ENCODE measurements around the gene PTP4A1. TPM values are rescaled to one million over a fixed set of nuclear protein-coding genes. Genes with fewer than 3 reads are reported as not detected.

PTP4A1 gene
- total RNA-seq, 2 donors from 2014 or later = 11.5 to 26.7 TPM

DNA sequence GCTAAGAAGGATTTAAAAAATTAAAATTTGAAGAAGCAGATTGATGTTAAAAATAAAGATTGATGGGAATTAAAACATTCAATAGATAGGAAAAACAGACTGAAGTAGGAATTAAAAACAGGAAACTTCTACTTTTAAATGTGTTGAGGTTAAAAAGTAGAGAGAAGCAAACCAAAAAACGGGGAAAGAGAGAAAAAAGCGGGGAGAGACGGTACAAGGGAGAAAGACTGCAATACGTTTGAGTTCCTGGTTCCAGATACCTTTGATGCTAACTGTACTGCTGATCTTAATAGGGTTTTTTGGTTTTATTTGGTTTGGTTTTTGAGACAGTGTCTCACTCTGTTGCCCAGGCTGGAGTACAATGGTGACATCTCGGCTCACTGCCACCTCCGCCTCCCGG, 27.0 kb downstream of the PTP4A1 start:
- intact Hi-C loops (cut with DNase I) = loop anchor here (10.0 kb wide), 1 partner anchor 254 kb away; no protein-coding TSS in a partner anchor

DNA sequence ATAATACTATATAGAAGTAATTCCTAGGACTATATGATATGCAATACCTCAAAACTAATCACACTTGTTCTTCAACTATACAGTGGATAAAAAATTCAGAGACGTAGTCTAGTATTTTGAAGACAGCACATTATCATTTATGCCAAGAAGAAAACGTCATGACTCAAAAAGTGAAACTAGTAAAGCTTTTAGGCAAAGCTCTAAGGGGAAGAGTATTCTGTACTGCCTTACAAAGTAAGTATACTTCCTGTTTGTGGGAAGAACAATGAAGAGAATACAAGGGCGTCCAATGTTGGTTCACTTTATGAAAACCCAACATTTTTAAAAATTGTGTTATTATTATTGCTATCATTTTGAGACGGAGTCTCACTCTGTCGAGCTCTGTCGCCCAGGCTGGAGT, 27.9 kb downstream of the PTP4A1 start:
- TF ChIP-seq, protein P1, sequence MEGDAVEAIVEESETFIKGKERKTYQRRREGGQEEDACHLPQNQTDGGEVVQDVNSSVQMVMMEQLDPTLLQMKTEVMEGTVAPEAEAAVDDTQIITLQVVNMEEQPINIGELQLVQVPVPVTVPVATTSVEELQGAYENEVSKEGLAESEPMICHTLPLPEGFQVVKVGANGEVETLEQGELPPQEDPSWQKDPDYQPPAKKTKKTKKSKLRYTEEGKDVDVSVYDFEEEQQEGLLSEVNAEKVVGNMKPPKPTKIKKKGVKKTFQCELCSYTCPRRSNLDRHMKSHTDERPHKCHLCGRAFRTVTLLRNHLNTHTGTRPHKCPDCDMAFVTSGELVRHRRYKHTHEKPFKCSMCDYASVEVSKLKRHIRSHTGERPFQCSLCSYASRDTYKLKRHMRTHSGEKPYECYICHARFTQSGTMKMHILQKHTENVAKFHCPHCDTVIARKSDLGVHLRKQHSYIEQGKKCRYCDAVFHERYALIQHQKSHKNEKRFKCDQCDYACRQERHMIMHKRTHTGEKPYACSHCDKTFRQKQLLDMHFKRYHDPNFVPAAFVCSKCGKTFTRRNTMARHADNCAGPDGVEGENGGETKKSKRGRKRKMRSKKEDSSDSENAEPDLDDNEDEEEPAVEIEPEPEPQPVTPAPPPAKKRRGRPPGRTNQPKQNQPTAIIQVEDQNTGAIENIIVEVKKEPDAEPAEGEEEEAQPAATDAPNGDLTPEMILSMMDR (IDR thresholded peaks at IDR 0.05) = no peak
- no peak for TF ChIP-seq POLR2A (IDR thresholded peaks at IDR 0.05)
- no peak for ATAC-seq
- Histone ChIP-seq H3K27me3 (no peaks in the 10 kb centered on the region), H3K36me3 (replicated peaks in 1 of 2; ENCODE audit: insufficient read depth in 1 of 2, low read depth in 2 of 2) (no peaks in the 10 kb centered on the region), H3K9me3 (no peaks in the 10 kb centered on the region), H3K4me1 (peaks cover 4% of the 10 kb centered on the region), H3K27ac (no peak overlapping the region), H3K4me3 (no peak overlapping the region)
- intact Hi-C loops (cut with DNase I) = no loop called here
- DNase-seq = no peak
- WGBS, 2 donors = 77 to 78% methylated on average over 6 of the region's 6 CpGs

More for the DNA sequence above, 27.0 kb downstream of the PTP4A1 start:
- 87 to 90% methylated on average over 7 of the region's 7 CpGs for WGBS, 2 donors
- Histone ChIP-seq H3K4me1 (peaks cover 4% of the 10 kb centered on the region), H3K36me3 (replicated peaks in 1 of 2; ENCODE audit: insufficient read depth in 1 of 2, low read depth in 2 of 2) (no peaks in the 10 kb centered on the region), H3K9me3 (no peaks in the 10 kb centered on the region), H3K27ac (no peak overlapping the region), H3K4me3 (no peak overlapping the region), H3K27me3 (no peaks in the 10 kb centered on the region)
- DNase-seq (no peak), ATAC-seq (no peak)
- TF ChIP-seq, protein P1 (IDR thresholded peaks at IDR 0.05) = no peak
- no peak for TF ChIP-seq POLR2A (IDR thresholded peaks at IDR 0.05)

DNA sequence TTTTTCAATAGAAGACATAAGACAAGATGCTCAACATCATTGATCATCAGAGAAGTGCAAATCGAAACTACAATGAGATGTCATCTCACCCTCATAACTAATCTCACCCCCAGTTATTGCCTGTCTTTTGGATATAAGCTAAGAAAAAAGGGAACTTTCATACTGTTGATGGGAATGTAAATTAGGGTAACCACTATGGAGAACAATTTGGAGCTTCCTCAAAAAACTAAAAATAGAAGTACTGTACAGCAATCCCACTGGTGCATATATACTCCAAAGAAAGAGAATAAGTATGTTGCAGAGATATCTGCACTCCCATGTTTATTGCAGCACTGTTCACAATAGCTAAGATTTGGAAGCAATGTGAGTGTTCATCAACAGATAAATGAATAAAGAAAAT, 37.0 kb downstream of the PTP4A1 start:
- Histone ChIP-seq H3K27ac (no peak overlapping the region), H3K4me1 (no peaks in the 10 kb centered on the region), H3K9me3 (no peaks in the 10 kb centered on the region), H3K27me3 (no peaks in the 10 kb centered on the region), H3K36me3 (replicated peaks in 1 of 2; ENCODE audit: insufficient read depth in 1 of 2, low read depth in 2 of 2) (no peaks in the 10 kb centered on the region), H3K4me3 (no peak overlapping the region)
- no peak for TF ChIP-seq POLR2A (IDR thresholded peaks at IDR 0.05)
- TF ChIP-seq, protein P1 (IDR thresholded peaks at IDR 0.05) = no peak
- 78 to 79% methylated on average over 1 of the region's 1 CpG for WGBS, 2 donors
- ATAC-seq = no peak
- DNase-seq = no peak
- intact Hi-C loops (cut with DNase I) = no loop called here

DNA sequence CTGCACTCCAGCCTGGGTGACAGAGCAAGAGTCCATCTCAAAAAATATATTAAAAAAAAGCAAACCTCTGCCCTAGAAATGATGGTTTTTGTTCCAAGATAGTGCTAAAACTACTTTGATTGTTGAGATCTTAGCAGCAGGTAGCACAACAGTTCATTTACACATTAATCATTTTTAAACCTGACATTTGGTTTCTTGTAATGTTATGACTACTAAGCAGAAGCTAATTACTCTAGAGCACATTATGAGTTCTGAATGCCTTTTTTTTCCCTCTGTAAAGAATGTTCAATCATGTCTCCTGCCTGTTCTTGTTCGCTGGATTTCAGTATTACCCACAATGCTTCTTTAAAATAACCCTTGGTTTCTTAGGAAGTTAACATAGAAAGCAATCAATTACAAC, 38.7 kb downstream of the PTP4A1 start:
- ATAC-seq (no peak), DNase-seq (no peak)
- intact Hi-C loops (cut with DNase I) = no loop called here
- TF ChIP-seq, protein P1 (IDR thresholded peaks at IDR 0.05) = no peak
- 25 to 37% methylated on average over 1 of the region's 1 CpG for WGBS, 2 donors
- Histone ChIP-seq H3K36me3 (replicated peaks in 1 of 2; ENCODE audit: insufficient read depth in 1 of 2, low read depth in 2 of 2) (no peaks in the 10 kb centered on the region), H3K27ac (no peak overlapping the region), H3K27me3 (no peaks in the 10 kb centered on the region), H3K4me1 (no peaks in the 10 kb centered on the region), H3K9me3 (no peaks in the 10 kb centered on the region), H3K4me3 (no peak overlapping the region)

DNA sequence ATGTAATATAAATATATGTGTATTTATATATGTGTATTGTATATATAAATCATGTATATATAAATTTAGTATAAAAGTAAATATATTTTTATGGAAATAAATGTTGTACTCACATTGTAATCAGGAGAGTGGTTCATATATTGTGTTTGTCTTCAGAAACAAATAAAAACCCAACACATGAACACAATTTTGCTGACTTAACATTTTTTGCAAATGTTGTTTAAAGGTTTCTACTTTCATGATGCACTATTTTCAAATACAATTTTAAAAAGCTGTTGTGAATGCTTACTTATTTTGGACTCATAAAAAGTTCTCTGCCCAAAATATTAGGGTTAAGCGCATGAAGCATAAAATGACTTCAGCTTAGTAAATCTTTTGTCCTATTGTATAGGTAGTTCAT, 39.3 kb downstream of the PTP4A1 start:
- WGBS, 2 donors = 95 to 100% methylated on average over 1 of the region's 1 CpG
- Histone ChIP-seq H3K4me3 (no peak overlapping the region), H3K4me1 (no peaks in the 10 kb centered on the region), H3K27me3 (no peaks in the 10 kb centered on the region), H3K27ac (no peak overlapping the region), H3K36me3 (replicated peaks in 1 of 2; ENCODE audit: insufficient read depth in 1 of 2, low read depth in 2 of 2) (no peaks in the 10 kb centered on the region), H3K9me3 (no peaks in the 10 kb centered on the region)
- DNase-seq (no peak), ATAC-seq (no peak)
- intact Hi-C loops (cut with DNase I) = no loop called here
- TF ChIP-seq POLR2A (IDR thresholded peaks at IDR 0.05) = no peak
- TF ChIP-seq, protein P1 (IDR thresholded peaks at IDR 0.05) = no peak

All from body of pancreas (tissue), 4 donors.